IMR-90 (cell line): ENCODE data around the gene NPHP4.

ENCODE experiments used
- BHLHE40 ChIP-seq: fragments of 150-350 bp; IDR thresholded peaks from 2 replicates; pipeline ENCODE4 v1.6.1; 2016; ENCODE audit warnings: mild to moderate bottlenecking, low read depth, low read length
- RAD21 ChIP-seq: IDR thresholded peaks from 2 replicates; pipeline ENCODE4 v1.6.1; 2012; ENCODE audit warnings: low read length, improper control_type of control experiment
- TF ChIP-seq, protein P1 (sequence below): conservative IDR thresholded peaks from 2 replicates; pipeline ENCODE4 v1.5.1; 2012; ENCODE audit warnings: mild to moderate bottlenecking, low read depth, low read length, improper control_type of control experiment

DNA sequence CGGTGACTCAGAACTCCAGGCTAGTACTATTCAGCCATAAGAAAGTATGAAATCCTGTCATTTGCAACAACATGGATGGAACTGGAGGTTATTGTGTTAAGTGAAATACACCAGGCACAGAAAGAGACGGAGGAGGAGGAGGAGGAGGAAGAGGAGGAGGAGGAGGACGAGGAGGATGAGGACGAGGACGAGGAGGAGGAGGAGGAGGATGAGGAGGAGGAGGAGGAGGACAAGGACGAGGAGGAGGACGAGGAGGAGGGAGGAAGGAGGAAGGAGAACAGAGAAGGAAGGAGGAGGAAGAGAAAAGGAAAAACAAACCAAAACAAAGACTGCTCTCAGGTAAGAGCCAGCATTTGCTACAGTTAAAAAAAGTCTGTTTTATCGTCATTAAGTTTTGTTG lies 178.7 kb downstream of the NPHP4 start:
- TF ChIP-seq RAD21 (no peak), BHLHE40 (no peak)
- TF ChIP-seq, protein P1, sequence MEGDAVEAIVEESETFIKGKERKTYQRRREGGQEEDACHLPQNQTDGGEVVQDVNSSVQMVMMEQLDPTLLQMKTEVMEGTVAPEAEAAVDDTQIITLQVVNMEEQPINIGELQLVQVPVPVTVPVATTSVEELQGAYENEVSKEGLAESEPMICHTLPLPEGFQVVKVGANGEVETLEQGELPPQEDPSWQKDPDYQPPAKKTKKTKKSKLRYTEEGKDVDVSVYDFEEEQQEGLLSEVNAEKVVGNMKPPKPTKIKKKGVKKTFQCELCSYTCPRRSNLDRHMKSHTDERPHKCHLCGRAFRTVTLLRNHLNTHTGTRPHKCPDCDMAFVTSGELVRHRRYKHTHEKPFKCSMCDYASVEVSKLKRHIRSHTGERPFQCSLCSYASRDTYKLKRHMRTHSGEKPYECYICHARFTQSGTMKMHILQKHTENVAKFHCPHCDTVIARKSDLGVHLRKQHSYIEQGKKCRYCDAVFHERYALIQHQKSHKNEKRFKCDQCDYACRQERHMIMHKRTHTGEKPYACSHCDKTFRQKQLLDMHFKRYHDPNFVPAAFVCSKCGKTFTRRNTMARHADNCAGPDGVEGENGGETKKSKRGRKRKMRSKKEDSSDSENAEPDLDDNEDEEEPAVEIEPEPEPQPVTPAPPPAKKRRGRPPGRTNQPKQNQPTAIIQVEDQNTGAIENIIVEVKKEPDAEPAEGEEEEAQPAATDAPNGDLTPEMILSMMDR = no peak
